ENCODE results near the gene NFKB1. TPM values are rescaled to one million over a fixed set of nuclear protein-coding genes. Genes with fewer than 3 reads are reported as not detected.

NFKB1 gene
- total and polyA plus RNA-seq, 2 donors (not counting 1 experiment from before 2014, with no cell fraction given) = 20.9 to 32.5 TPM

DNA sequence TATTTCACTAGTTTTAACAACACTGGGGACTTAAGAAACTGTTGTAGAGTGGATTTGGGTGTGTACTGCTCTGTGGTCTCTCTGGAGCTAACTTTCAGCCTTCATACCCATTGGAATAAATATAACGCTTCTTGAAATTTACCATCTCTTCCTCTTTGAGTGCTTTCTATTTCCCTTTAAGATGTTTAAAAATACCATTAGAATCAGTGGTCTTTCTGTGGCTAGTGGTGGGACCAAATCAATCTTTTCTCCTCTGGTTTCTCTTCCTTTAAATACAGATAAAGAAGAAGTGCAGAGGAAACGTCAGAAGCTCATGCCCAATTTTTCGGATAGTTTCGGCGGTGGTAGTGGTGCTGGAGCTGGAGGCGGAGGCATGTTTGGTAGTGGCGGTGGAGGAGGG, 92.0 kb downstream of the NFKB1 start:
- Histone ChIP-seq H3K9ac (ENCODE audit: insufficient read depth, low read length) (no peak overlapping the region), H2AFZ (ENCODE audit: low read length) (no peak overlapping the region), H3K36me3 (ENCODE audit: control insufficient read depth, insufficient read depth, low read length) (peaks cover 4% of the 10 kb centered on the region), H3K79me2 (ENCODE audit: control insufficient read depth, insufficient read depth, low read length) (no peaks in the 10 kb centered on the region), H3K4me3 (replicated peaks in 1 of 4; ENCODE audit: control extremely low read depth in 1 of 4, insufficient read depth in 1 of 4, low read depth in 3 of 4, low read length in 4 of 4) (no peak overlapping the region), H4K20me1 (ENCODE audit: control insufficient read depth, extremely low read depth, insufficient read depth, low read length) (no peaks in the 10 kb centered on the region), H3K9me3 (ENCODE audit: control insufficient read depth, insufficient read depth, low read depth, low read length) (no peaks in the 10 kb centered on the region), H3K4me2 (ENCODE audit: extremely low read depth, insufficient read depth, low read length) (no peak overlapping the region), H3K27ac (ENCODE audit: insufficient read depth, low read length) (no peak overlapping the region), H3K4me1 (ENCODE audit: control insufficient read depth, extremely low read depth, insufficient read depth, low read length) (no peaks in the 10 kb centered on the region), H3K27me3 (ENCODE audit: control insufficient read depth, insufficient read depth, low read length) (no peaks in the 10 kb centered on the region)
- TF ChIP-seq, protein P1, sequence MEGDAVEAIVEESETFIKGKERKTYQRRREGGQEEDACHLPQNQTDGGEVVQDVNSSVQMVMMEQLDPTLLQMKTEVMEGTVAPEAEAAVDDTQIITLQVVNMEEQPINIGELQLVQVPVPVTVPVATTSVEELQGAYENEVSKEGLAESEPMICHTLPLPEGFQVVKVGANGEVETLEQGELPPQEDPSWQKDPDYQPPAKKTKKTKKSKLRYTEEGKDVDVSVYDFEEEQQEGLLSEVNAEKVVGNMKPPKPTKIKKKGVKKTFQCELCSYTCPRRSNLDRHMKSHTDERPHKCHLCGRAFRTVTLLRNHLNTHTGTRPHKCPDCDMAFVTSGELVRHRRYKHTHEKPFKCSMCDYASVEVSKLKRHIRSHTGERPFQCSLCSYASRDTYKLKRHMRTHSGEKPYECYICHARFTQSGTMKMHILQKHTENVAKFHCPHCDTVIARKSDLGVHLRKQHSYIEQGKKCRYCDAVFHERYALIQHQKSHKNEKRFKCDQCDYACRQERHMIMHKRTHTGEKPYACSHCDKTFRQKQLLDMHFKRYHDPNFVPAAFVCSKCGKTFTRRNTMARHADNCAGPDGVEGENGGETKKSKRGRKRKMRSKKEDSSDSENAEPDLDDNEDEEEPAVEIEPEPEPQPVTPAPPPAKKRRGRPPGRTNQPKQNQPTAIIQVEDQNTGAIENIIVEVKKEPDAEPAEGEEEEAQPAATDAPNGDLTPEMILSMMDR (conservative IDR thresholded peaks at IDR 0.05 in 1 of 2, IDR thresholded peaks at IDR 0.05 in 1 of 2; ENCODE audit: low read depth in 1 of 2, low read length in 2 of 2) = no peak
- no peak for TF ChIP-seq EZH2 (IDR thresholded peaks at IDR 0.05; ENCODE audit: low read length, missing control alignments)
- no peak for DNase-seq (ENCODE audit: low read depth in 2 of 2)

- no peaks in the 10 kb centered on the region for H3K9me3 ChIP-seq (ENCODE audit: control insufficient read depth, insufficient read depth, low read depth, low read length)
These were observed 92.8 kb downstream of the NFKB1 start for GRCh38 chr4:102594000-102594399.

DNA sequence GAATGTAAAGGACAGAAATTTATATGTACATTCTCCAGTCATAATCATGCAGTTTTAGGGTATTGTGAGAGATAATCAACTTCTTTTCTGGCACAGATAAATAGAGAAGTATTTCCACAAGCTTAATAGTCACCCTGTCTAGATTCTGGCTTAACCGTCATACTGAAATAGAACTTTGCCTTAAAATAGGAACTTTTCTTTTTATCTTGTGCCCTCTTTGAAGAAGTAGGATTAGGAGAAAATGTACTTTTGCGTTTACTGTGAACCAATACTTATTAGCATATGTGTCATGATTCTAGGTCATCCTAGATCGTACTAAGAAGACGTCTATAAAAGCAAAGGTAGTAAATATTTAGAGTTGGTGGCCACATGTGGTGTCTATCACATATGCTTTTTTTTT, 95.4 kb downstream of the NFKB1 start:
- H2AFZ ChIP-seq (ENCODE audit: low read length) = no peak overlapping the region
- peaks cover 4% of the 10 kb centered on the region for H3K36me3 ChIP-seq (ENCODE audit: control insufficient read depth, insufficient read depth, low read length)
- no peaks in the 10 kb centered on the region for H4K20me1 ChIP-seq (ENCODE audit: control insufficient read depth, extremely low read depth, insufficient read depth, low read length)
- no peak overlapping the region for H3K27ac ChIP-seq (ENCODE audit: insufficient read depth, low read length)
- H3K4me2 ChIP-seq (ENCODE audit: extremely low read depth, insufficient read depth, low read length) = no peak overlapping the region
- H3K27me3 ChIP-seq (ENCODE audit: control insufficient read depth, insufficient read depth, low read length) = no peaks in the 10 kb centered on the region
- no peaks in the 10 kb centered on the region for H3K4me1 ChIP-seq (ENCODE audit: control insufficient read depth, extremely low read depth, insufficient read depth, low read length)
- DNase-seq (ENCODE audit: low read depth in 2 of 2) = no peak
- no peak overlapping the region for H3K9ac ChIP-seq (ENCODE audit: insufficient read depth, low read length)
- TF ChIP-seq, protein P1 (conservative IDR thresholded peaks at IDR 0.05 in 1 of 2, IDR thresholded peaks at IDR 0.05 in 1 of 2; ENCODE audit: low read depth in 1 of 2, low read length in 2 of 2) = no peak
- TF ChIP-seq EZH2 (IDR thresholded peaks at IDR 0.05; ENCODE audit: low read length, missing control alignments) = no peak
- no peak overlapping the region for H3K4me3 ChIP-seq (replicated peaks in 1 of 4; ENCODE audit: control extremely low read depth in 1 of 4, insufficient read depth in 1 of 4, low read depth in 3 of 4, low read length in 4 of 4)
- H3K79me2 ChIP-seq (ENCODE audit: control insufficient read depth, insufficient read depth, low read length) = no peaks in the 10 kb centered on the region
- H3K9me3 ChIP-seq (ENCODE audit: control insufficient read depth, insufficient read depth, low read depth, low read length) = no peaks in the 10 kb centered on the region

More at GRCh38 chr4:102594000-102594399, 92.8 kb downstream of the NFKB1 start:
- TF ChIP-seq EZH2 (IDR thresholded peaks at IDR 0.05; ENCODE audit: low read length, missing control alignments) = no peak
- TF ChIP-seq, protein P1 (conservative IDR thresholded peaks at IDR 0.05 in 1 of 2, IDR thresholded peaks at IDR 0.05 in 1 of 2; ENCODE audit: low read depth in 1 of 2, low read length in 2 of 2) = no peak
- H3K4me2 ChIP-seq (ENCODE audit: extremely low read depth, insufficient read depth, low read length) = no peak overlapping the region
- peaks cover 4% of the 10 kb centered on the region for H3K36me3 ChIP-seq (ENCODE audit: control insufficient read depth, insufficient read depth, low read length)
- no peak overlapping the region for H2AFZ ChIP-seq (ENCODE audit: low read length)
- no peak overlapping the region for H3K9ac ChIP-seq (ENCODE audit: insufficient read depth, low read length)
- no peak overlapping the region for H3K27ac ChIP-seq (ENCODE audit: insufficient read depth, low read length)
- H3K4me3 ChIP-seq (replicated peaks in 1 of 4; ENCODE audit: control extremely low read depth in 1 of 4, insufficient read depth in 1 of 4, low read depth in 3 of 4, low read length in 4 of 4) = no peak overlapping the region
- H3K27me3 ChIP-seq (ENCODE audit: control insufficient read depth, insufficient read depth, low read length) = no peaks in the 10 kb centered on the region
- H3K4me1 ChIP-seq (ENCODE audit: control insufficient read depth, extremely low read depth, insufficient read depth, low read length) = no peaks in the 10 kb centered on the region
- no peak for DNase-seq (ENCODE audit: low read depth in 2 of 2)
- no peaks in the 10 kb centered on the region for H4K20me1 ChIP-seq (ENCODE audit: control insufficient read depth, extremely low read depth, insufficient read depth, low read length)
- no peaks in the 10 kb centered on the region for H3K79me2 ChIP-seq (ENCODE audit: control insufficient read depth, insufficient read depth, low read length)
